A172 (cell line): ENCODE data around the gene PRLR. TPM values are rescaled to one million over a fixed set of nuclear protein-coding genes. Genes with fewer than 3 reads are reported as not detected.
"Not testable (repeated sequence)": the region's sequence is repeated elsewhere in the genome, so short reads cannot be mapped to it uniquely, and the experiment has no call there.

ENCODE experiments used
- DNase-seq: peaks from one replicate; pipeline ENCODE4 v3.0.0-alpha.2; 2015; ENCODE audit warnings: low spot score
- total RNA-seq: library from RNA; depleted of rRNA; stranded (reverse); fragments of >200 nt; shearing (Covaris generic); gene quantifications from 2 replicates; pipeline ENCODE4 v1.2.3, GENCODE V29; 2014; rRNA removed

The PRLR gene
- 0.36 TPM in 1 of 2 replicates, not detected in the other for total RNA-seq

DNA sequence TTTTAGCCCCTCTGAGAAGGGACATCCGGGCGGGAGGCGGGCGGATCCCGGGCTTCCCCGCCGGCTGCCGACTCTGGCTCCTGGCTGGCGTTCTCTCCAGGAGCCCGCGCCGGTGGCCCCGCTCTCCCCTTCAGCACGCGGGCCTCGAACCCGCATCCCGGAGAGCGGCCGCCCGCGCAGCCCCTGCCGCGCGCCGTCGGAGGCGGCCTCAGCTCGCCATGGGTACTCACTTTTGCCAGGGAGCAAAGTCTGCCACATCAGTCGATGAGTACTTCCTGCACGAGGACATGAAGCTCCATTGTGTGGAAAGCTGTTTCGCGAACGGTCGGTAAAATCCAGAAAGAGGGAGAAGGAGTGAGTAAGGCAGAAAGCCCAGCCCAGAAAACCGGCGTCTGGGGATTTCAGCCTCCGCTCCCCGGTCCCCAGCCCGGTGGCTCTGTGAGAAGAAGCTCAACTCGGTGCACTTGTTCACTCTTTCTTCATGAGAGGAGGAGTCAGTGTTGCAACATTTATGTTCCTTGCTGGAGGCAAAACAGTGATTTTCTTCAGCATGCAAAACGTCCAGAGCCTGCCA is at the start of gene PRLR:
Gene PRLR, minus strand, starts transcription at position 450 of the 574 bp plus-strand sequence. CDS start 140,867 bp downstream, outside the sequence.
- DNase-seq: no peak

DNA sequence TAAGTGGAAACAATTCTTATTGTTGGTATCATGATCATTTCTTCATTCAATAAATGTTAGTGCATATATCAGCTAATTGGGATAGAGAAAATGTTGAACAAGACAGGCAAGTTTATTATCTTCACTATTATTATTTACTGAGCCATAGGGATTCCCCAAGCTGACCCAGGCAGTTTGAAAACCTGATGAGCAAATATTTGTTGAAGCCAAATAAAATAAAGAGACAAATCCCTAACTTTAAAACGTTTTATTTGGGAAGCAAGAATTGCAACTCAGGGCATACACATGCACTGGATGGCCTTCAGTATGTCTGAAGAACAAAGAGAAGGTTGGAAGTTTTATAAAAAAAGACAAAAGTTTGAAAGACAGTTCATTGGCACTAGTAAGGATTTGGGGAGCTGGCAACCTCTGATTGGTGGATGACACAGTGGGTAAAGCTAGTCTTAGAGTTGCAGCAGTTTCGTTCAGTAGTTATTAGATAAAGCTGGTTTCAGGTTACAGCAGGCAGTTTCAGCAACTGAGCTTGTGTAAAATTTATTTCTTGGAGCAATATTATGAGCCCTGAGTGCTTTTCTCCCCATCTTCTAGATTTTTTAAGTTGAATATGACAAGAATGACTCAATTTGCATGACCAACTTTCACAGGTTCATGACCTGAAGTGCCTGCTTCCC is 44.7 kb upstream of the PRLR start:
- DNase-seq: no peak

DNA sequence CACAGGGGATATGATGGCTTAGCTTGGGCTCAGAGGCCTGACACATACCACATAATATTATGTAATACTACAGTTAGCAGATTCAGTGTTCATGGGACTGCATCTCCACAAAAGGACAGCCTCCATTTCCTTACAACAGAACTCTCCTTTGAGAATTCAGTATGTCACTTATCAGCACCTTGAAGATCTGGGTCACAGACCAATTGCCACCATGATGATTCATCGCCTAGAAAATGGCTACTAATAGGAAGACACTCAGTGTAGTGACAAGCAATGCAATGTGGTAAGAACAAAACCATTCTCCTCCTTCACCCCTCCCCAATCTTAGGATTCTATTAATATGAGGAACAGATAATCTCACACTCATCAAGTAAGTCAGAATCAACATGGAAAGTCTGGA is 38.7 kb upstream of the PRLR start:
- DNase-seq: no peak

DNA sequence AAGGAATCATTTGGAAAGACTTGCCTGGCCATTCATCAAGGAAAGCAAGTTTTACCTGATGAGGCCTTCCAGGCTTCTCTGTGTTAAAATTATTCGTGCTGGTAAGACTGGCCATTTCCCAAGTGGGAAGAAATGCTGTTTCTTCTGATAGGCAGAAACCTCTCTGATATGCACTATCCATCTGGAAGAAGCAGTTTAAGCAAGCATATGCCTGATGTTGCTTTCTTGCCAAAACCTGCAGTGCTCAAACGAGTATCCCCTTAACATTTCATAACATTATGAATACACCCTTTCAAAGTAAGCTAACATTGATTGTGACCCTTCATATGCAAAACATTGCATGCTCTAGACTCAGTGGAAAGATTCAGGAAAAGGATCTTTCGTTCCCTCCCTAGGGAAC is 36.0 kb upstream of the PRLR start:
- DNase-seq: no peak

DNA sequence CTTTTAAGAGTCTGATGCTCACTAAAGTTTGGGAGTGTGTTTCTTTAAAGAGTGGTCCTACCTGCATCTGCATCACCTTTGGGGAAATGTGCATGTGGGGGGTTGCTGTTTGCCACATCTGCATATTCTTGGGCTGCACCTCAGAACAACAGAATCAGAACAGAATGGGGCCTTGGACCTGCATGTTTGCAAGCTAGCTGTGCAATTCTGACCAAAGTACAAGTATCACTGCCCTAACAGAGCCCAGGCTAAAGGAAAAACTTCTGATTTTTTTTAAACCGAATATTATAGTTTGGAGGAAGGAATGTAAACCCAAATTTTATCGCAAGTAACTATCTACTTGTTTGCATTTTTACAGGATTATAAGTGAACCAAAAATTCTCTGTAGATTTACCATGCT is 34.2 kb upstream of the PRLR start:
- no peak for DNase-seq

DNA sequence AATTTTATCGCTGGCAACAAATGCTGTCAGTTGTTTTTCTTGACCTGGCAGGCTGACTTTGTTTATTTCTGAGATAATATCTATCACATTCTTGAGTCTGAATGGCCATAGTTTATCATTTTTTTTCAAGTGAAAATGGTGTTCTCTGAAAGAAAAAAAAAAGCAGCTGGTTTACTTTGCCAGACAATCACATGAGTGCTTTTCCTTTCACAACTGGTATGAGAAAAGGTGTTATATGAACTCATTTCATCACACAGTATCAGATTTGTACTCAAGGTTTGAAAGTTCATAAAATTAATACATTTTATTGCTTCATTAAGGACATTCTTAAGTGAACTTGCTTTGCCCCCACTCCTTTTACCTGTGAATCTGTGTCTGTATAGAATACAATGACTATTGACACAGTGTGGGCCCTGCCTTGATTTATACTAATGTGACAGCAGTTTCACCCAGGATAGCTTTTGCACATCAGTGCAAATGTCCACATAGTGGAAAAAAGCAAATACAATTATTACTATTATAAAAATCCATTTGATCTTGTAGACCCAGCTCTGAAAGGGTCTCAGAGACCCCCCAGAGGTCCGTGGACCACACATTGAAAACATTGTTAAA is 33.1 kb upstream of the PRLR start:
- no peak for DNase-seq

DNA sequence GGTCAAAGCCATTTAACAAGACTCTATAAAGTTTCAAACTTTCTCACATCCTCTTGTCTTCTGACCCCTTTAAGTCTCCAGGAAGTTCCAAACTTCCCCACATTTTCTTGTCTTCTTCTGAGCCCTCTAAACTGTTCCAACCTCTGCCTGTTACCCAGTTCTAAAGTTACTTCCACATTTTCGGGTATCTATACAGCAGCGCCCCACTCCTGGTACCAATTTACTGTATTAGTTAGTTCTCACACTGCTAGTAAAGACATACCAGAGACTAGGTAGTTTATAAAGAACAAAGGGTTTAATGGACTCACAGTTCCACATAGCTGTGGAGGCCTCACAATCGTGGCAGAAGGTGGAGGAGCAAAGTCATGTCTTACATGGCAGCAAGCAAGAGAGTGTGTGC is 23.3 kb upstream of the PRLR start:
- no peak for DNase-seq

DNA sequence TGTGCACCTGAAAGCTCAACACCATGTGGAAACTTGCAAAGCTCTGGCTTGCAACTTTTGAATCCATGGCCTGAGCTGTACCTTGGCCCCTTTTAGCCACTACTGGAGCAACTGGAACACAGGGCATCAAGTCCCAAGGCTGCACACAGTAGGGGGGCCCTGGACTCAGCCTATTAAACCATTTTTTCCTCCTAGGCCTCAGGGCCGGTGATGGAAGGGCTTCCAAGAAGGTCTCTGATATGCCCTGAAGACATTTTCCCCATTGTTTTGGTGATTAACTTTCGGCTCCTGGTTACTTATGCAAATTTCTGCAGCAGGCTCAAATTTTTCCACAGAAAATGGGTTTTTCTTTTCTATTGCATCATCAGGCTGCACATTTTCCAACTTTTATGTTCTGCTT is 22.7 kb upstream of the PRLR start:
- DNase-seq: no peak

DNA sequence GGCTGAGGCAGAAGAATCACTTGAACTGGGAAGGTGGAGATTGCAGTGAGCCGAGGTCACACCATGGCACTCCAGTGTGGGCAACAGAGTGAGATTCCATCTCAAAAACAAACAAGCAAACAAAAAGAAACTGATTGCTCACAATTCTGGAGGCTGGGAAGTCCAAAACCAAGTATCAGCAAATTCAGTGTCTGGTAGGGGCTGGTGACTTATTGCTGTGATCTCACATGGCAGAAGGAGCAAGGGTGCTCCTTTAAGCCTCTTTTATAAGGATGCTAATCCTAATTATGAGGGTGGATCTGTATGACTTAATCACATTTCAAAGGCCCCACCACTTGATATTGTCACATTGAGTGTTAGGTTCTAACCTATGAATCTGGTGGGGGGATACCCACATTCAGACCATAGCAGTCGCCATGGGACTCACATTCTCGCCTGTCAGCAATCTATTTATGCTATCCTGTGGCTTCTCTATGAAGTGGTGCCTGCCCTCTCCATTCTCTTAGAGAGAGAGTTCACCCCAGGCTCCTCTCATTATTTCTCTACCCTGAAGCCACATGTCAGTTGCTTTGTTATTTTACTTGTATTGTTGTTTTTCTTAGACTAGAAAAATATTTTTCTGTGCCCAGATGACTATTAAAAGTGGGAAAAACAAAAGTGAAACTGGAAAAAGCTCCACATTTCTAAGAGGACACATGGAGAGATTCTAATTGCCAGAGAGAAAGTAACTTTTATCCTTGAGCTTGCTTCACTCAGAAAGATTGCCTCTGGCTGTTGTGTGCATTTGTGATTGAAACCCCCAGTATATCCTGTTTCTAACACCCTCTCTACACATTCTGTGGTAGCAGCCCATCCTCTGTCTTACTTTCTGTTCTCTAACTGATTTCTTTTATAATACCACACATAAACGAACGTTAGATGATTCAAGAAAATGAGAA is 18.8 kb upstream of the PRLR start:
- DNase-seq: peak; percentile 16

DNA sequence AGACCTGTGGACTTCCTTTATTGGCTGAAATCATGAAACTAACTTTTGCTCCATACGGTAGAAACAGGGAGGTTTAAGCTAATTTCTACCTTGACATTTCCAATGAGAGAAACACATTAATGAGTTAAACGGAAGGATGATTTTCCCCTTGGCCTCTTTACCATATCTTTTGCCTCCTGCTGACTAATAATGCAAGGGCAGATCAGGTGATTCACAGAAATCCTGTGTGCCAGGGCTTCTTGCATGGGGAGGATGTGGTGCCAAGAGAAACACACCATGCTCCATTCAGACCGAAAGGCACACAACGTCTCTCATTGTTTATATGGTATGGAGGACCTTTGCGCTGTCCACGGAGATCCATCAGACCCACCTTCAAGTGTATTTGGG is 17.4 kb upstream of the PRLR start:
- peak; percentile 43 for DNase-seq

DNA sequence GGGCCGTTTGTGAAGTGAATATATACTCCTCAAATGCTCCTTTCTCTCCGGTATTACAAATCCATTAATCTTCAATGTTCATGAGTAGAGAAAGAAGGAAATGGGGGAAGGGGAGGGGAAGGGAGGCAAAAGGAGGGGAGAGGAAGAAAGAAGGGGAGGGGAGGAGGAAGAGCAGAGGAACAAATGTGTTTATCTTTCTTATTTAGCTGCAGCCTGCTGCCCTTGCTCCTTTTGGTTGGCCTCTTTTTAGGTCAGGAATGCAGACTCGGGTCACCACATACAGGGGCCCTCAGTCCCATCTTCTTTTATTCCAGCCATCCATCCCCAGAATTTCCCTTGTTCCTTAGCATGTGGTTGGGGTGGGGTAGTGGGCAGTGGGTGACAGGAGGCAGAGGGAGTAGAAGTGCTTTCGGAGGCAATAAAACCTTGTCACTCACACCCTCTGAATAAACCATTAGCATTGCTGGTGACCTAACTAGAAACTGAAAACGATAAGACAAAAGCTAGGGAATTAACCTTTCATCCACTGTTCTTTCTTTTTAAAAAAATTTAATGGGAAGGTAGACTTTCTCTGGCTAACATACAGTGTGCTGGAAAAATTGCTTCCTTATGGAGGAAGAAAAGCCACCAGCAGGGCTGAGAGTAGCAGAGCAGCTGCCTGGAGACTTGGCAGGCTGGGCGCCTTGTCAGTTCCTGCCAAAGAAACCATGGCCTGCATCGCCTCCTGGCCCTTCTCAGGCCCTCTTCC is 16.8 kb upstream of the PRLR start:
- DNase-seq: no peak

DNA sequence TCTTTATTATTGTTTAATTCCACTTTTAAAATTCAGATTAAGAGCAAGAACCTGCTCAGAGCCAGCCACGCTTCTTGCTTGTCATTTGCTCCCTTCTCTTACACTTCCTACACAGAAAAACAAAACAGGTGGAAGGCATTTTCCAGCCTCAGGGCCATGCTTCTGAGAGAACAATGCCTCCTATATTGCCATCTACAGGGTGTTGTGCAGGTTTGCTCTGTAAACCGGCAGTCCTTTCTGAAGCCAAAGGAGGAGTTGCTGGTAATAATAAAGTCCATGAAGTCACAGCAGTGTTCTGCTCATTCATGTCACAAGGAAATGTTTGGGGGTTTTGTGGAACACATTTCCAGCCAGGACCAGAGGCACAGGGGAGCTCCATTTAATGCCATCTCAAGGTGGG is 16.1 kb upstream of the PRLR start:
- no peak for DNase-seq

DNA sequence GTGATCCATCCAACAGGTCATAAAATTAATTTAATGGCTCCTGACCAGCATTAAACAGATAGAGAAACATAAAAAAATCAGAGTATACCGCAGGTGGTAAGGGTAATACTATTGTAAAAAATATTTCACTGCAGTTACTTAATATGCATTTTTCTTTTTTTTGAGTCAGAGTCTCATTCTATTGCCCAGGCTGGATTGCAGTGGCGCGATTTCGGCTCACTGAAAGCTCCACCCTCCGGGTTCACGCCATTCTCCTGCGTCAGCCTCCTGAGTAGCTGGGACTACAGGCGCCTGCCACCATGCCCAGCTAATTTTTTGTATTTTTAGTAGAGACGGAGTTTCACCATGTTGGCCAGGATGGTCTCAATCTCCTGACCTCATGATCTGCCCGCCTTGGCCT is 15.1 kb upstream of the PRLR start:
- not testable (repeated sequence) for DNase-seq

DNA sequence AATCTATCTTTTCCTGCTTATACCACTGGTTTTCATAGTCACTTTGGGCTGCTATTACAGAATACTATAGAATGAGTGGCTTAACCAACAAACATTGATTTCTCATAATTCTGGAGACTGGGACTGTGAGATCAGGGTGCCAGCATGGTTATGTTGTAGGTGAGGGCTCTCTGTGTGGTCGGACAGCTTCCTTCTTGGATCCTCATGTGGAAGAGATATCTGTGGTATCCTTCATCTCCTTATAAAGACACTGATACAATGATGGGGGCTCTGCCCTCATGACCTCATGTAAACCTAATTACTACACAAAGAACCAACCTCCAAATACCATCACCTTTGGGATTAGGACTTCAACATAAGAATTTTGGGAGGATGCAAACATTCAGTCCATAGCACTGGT is 13.9 kb upstream of the PRLR start:
- no peak for DNase-seq

DNA sequence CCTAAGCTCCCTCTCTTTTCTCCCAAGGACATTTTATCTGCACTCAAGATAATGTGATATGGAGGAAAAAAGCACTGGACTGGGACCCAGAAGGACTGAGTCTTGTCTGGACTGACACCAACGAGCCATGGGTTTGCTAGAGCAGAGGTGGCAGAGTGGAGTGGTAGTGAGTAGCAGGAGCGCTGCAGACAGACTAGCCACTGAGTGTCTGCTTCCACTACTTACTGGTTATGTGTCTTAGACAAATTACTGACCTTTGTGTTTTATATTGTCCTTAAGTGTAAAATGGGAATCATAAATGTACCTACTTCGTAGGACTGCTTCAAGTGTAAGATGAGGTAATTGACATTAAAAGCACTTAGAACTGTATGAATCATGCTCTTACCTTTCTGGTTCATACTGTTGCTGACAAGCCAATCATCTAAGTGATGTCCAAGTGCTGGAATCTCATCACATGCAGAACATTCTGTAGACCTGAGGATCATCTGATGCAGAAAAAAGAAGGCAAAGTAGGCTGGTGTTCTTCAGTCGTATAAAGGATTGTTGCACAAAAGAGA is 12.5 kb upstream of the PRLR start:
- no peak for DNase-seq

DNA sequence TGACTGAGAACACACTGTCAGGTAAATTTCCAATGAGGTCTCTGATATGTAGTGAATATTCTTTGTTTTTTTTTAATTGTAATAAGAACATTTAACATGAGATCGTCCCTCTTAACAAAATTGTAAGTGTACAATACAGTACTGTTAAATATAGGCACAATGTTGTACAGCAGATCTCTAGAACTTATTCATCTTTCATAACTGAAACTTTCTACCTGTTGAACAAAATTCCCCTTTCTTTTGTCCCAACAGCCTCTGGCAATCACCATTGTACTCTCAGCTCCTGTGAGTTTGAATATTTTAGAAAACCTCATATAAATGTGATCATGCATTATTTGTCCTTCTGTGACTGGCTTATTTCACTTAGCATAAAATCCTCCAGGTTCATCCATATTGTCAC is 10.6 kb upstream of the PRLR start:
- no peak for DNase-seq

DNA sequence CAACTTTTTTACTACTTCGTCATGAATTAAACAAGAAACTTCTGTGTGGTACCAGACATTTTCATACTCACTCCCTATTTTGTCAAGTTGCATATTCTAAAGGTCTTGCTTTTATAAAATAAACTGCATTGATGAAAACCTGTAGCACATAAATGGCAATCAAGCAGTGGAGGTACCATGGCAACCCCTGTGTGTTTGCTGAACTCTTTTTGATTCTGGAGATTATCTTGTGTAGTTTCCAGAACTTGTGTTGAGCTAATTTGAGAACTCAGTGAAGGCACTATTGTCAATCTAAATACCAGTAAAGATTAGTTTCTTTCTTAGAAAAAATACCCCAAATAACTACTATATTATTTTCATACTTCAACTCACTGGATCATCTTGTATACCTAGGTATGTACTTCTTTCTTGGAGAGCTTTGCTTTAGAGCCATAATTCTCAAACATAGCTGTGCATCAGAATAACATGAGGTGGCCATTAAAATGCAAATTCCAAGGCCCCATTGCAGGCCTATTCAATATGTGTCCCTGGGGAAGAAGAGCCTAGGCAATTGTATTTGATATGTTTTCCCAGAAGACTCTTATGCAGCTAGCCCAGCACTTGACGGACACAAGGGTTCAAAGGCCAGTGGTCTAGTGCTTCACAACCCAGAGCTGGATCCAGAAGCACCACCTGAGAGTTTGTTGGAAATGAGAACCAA is 9.8 kb upstream of the PRLR start:
- no peak for DNase-seq

DNA sequence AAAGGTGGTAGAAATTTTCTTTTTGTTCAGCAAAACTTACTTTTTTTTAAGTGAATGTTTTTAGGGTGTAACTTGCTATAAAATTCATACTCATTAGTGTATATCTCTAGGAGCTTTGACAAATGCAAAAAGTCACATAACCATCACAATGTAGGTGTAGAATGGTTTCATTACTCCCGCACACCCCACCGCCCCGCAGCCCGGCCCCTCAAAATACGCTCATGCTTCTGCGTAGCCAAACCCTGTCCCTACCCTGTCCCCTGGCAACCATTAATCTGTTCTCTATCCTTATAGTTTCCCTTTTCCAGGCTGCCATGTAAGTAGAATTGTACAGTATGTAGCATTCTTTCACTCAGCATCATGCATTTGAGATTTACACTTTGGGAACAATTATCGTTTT is 9.2 kb upstream of the PRLR start:
- no peak for DNase-seq

DNA sequence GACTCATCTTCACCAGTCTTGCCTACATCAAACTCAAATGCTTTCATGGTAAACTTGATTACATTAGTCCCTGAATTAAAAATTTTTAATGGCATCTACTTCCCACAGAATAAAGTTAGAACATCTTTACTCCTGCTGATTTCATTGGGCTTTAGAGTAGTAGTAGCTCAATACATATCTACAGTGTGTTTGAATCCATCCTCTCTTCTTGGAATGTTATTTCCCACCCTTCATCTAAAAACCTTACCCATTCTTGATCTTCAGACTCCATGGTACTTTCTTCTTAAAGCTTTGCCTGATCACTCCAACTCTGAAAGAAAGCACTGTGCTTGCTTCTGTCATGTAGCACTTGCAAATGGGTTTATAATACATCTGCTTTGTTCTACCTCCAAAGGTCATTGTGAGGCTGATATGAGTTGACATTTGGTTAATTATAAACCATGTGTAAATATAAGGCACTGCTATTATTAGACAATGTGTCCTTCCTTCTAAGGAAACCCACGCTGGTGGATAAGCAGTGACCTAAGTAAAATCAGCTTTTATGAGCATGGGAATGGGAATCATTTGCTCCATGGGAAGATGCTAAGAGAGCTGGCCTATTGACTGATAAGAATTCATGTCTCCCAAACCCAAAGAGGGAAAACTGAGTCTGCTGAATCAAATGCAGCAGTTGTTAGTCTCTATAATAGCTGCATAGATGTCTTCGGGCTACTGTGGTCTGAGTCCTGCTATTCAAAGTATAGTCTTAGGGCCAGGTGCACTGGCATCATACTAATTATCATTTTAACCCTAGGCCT is 7.5 kb upstream of the PRLR start:
- DNase-seq: no peak

DNA sequence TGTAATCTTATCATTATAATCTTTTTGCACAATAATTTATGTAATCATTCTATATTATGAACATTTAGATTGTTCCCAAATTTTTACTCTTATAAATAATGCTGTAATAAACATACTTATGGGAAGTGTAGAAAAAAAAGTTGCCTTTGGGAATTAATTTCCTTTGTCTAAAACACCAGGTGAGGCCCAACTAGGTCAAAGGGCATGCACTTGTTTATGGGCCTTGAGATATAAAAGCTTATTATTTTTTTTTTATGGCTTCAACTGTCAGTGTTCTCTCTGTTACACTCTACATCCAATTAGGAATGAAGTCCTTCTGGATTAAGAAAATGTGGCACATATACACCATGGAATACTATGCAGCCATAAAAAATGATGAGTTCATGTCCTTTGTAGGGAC is 6.5 kb upstream of the PRLR start:
- no peak for DNase-seq
